Activated gamma-delta T cell treated with anti-CD3 and anti-CD28 coated beads, Interleukin-2, amount 50 U/mL, for 16 hours (primary cell): ENCODE data around the gene BTNL8.
"Not testable (repeated sequence)": the region's sequence is repeated elsewhere in the genome, so short reads cannot be mapped to it uniquely, and the experiment has no call there.

Experiments
- DNase-seq: peaks from one replicate; pipeline ENCODE4 v3.0.0-alpha.2; 2020; ENCODE audit warnings: low read depth

Gene BTNL8

GRCh38 chr5:180875860-180876426, 23.0 kb upstream of the BTNL8 start:
- no peak for DNase-seq

DNA sequence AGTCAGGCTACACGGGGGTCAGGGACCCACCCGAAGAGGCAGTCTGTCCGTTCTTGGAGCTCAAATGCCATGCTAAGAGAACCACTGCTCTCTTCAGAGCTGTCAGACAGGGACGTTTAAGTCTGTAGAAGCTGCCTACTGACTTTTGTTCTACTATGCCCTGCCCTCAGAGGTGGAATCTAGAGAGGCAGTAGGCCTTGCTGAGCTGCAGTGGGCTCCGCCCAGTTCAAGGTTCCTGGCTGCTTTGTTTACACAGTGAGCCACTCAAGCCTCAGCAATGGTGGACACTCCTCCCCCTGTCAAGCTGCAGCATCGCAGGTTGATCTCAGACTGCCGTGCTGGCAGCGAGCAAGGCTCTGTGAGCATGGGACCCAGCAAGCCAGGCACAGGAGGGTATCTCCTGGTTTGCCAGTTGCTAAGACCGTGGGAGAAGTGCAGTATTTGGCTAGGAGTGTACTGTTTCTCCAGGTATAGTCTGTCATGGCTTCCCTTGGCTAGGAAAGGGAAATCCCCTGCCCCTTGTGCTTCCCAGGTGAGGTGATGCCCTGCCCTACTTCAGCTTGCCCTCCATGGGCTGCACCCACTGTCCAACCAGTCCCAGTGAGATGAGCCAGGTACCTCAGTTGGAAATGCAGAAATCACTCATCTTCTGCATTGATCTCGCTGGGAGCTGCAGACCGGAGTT, 13.0 kb upstream of the BTNL8 start:
- not testable (repeated sequence) for DNase-seq

DNA sequence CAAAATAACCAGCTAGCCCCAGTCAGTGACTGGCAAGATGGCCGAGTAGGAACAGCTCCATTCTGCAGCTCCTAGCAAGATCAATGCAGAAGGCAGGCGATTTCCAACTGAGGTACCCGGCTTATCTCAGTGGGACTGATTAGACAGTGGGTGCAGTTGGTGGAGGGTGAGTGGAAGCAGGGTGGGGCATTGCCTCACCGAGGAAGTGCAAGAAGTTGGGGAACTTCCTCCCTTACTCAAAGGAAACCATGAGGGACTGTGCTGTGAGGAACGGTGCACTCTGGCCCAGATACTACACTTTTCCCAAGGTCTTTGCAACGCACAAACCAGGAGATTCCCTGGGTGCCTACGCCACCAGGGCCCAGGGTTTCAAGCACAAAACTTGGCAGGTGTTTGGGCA, 9.6 kb upstream of the BTNL8 start:
- no peak for DNase-seq

- DNase-seq = not testable (repeated sequence)
Observed at GRCh38 chr5:180895330-180895729, 3.6 kb upstream of the BTNL8 start.

DNA sequence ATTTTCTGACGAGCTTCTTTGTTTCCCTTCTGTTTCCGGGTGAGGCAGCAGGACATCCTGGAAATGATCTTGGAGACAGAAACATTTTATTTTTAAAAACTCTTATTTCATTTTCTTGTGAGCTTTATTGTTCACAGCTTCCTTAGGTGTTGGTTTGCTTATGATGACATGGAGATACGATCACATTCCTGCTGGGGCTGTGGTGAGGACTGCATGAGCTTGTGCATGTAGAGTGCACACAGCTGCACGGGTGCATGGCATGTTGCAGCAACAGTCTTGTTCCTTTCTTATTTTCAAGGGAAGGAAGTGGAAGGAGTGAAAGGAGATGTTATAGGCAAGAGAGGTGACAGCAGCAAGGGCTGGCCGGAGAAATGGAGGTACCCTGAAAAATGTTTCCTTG, 1.2 kb downstream of the BTNL8 start:
- no peak for DNase-seq

GRCh38 chr5:180901319-180902009, 2.5 kb downstream of the BTNL8 start:
- no peak for DNase-seq

DNA sequence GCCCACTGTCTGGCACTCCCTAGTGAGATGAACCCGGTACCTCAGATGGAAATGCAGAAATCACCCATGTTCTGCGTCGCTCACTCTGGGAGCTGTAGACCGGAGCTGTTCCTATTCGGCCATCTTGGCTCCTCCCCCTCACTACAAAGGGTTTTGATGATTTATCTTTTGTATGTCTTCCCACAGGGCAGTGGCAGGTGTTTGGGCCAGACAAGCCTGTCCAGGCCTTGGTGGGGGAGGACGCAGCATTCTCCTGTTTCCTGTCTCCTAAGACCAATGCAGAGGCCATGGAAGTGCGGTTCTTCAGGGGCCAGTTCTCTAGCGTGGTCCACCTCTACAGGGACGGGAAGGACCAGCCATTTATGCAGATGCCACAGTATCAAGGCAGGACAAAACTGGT, 9.4 kb downstream of the BTNL8 start:
- no peak for DNase-seq

GRCh38 chr5:180908998-180909731, 10.2 kb downstream of the BTNL8 start:
- DNase-seq = no peak

GRCh38 chr5:180909782-180910181, 10.8 kb downstream of the BTNL8 start:
- DNase-seq = no peak

- no peak for DNase-seq
Observed at GRCh38 chr5:180910182-180910581, 11.2 kb downstream of the BTNL8 start.

GRCh38 chr5:180910735-180911134, 11.8 kb downstream of the BTNL8 start:
- no peak for DNase-seq

- no peak for DNase-seq
Observed at GRCh38 chr5:180914646-180915045, 15.7 kb downstream of the BTNL8 start.

DNA sequence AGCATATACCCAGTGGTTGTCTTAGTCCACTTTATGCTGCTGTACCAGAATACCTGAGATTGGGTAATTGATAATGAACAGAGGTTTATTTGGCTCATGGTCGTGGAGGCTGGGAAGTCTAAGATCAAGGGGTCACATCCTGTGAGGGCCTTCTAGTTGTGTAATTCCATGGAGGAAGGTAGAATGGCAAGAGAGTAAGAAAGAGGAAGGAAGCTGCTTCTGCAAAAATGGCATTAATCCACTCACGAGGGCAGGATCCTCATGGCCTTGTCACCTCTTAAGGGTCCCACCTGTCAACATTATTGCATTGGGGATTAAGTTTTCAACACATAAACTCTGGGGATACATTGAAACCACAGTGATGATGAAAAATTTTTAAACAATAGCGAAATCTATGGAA, 17.0 kb downstream of the BTNL8 start:
- no peak for DNase-seq

DNA sequence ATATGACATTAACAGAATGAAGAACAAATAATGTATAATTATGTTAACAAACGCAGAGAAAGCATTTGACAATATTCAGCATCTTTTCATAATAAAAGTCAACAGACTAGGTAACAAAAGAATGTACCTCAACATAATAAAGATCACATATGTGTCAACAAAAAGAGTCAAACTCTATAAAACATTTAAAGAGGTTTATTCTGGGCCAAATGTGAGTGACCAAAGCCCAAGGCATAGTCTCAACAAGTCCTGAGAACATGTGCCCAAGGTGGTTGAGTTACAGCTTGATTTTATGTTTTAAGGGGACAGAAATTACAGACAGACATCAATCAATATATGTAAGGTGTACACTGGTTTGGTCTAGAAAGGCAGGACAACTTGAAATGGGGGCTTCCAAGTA, 19.4 kb downstream of the BTNL8 start:
- no peak for DNase-seq

DNA sequence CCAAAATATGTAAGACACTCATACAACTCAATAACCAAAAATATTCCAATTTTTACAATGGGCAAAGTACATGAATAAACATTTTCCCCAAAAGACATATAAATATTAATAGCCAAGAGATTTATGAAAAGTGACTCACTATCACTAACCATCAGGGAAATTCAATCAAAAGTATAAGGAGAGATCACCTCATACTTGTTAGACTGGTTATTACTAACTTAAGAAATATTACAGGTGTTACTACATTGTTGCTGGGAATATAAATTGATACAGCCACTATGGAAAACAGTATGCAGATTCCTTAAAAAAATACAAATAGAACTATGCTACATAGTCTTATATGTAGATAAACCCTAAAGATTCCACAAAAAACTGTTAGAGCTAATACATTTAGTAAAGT, 21.8 kb downstream of the BTNL8 start:
- no peak for DNase-seq

DNA sequence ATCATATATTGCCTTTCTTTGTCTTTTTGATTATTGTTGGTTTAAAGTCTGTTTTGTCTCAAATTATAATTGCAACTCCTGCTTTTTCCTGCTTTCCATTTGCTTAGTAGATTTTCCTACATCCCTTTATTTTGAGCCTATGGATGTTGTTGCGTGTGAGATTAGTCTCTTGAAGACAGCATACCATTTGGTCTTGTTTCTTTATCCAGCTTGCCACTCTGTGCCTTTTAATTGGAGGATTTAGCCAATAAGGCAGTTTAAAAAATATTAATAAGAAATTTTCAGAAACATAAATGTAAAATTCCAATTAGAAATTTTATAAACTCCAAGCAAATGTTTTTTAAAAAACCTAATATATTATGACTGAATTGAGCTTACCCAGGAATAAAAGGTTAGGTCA, 24.0 kb downstream of the BTNL8 start:
- no peak for DNase-seq

GRCh38 chr5:180932660-180933059, 33.7 kb downstream of the BTNL8 start:
- DNase-seq = no peak

- DNase-seq = no peak
Observed at GRCh38 chr5:180935203-180935602, 36.2 kb downstream of the BTNL8 start.

DNA sequence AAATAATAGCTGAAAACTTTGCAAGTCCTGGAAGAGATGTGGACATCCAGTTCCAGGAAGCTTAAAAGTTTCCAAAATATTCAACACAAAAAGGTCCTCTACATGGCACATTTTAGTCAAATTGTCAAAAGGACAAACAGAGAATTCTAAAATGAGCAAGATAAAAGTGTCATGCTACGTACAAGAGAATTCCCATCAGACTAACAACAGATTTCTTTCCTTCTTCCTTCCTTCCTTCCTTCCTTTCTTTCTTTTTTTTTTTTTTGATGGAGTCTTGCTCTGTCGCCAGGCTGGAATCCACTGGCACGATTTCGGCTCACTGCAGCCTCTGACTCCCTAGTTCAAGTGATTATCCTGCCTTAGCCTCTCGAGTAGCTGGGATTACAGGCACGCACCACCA, 39.3 kb downstream of the BTNL8 start:
- no peak for DNase-seq

- DNase-seq = no peak
Observed at GRCh38 chr5:180950291-180950949, 51.5 kb downstream of the BTNL8 start.

GRCh38 chr5:180959661-180960060, 60.7 kb downstream of the BTNL8 start:
- no peak for DNase-seq

DNA sequence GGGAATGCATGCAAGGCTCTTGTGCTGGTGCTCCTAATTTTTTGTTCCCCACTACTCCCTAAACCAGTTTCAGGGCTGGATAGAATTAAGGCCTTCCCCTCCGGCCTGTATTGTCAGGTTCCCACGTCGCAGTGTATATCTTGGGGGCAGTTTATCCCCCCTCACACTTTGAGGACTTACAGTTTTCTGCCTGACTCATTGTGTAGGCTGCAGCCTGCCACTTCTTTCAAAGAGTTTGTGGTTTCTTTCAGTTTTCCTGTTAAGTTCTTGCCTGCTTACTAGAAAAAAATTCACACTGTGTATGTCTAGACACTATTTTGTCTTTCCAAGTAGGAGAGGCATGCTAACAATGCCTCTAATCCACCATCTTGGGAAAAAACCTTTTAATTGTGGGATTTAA, 61.2 kb downstream of the BTNL8 start:
- no peak for DNase-seq
